Measurements from ENCODE around the gene POGK.

POGK gene

DNA sequence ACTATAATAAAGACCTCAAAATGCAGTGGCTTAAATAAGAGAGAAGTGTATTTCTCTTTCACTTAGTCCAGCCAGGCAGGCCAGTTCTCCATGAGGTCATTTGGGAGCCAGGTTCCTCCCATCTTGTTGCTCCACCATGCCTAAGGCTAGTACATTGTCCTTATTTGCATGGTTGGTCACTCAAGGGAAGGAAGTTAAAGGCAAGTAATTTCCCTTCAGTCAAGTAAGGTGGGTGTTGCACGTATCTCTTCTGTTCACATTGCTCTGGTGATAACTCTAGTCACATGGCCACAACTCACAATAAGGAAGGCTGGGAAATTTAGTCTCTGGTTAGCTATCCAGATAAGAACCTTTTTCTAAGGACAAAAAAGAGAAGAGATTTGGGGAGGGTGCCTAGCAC is 64.0 kb downstream of the POGK start:
- DNase-seq (ENCODE audit: low spot score), result no peak

GRCh38 chr1:166905136-166905535 is 65.9 kb downstream of the POGK start:
- DNase-seq (ENCODE audit: low spot score), result no peak

DNA sequence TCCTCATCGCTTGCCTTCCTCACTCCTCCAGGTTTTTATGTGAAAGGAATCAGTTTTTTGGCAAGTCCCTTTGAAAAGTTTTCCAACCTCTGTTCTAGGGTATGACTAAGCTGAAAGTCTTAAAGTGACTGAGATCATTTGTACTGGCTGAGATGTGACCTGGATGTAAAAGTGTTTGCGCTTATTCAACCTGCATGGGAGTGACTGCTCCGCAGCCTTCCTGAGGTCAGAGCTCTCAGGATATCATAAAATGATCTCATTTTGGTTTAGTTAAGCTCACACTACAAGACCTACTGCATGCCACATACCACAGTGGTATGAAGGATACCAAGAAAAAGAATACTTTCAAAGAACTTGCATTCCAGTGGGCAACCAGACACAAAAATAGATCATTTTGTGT is 66.6 kb downstream of the POGK start:
- DNase-seq (ENCODE audit: low spot score), result no peak

Data from Ammon's horn (tissue), 1 donor.